GM21526 (cell line): ENCODE measurements around the gene YY1.
"Not testable (repeated sequence)": the region's sequence is repeated elsewhere in the genome, so short reads cannot be mapped to it uniquely, and the experiment has no call there.

ENCODE experiments used
- ATAC-seq: cut with Tn5 transposase; IDR thresholded peaks from one replicate; pipeline ENCODE4 v1.9.1; 2021; ENCODE audit warnings: moderate library complexity; ENCODE audit not compliant: unreplicated experiment, low FRiP score

Gene YY1

GRCh38 chr14:100309028-100309737 is 70.2 kb downstream of the YY1 start:
- no peak for ATAC-seq

- ATAC-seq, result not testable (repeated sequence)
Measured at GRCh38 chr14:100312110-100312876, 73.3 kb downstream of the YY1 start.

- ATAC-seq, result no peak
Measured at GRCh38 chr14:100312877-100313400, 74.0 kb downstream of the YY1 start.

- ATAC-seq, result no peak
Measured at GRCh38 chr14:100313464-100314230, 74.7 kb downstream of the YY1 start.

- ATAC-seq, result no peak
Measured at GRCh38 chr14:100314724-100315123, 75.8 kb downstream of the YY1 start.

GRCh38 chr14:100317389-100317788 is 78.4 kb downstream of the YY1 start:
- ATAC-seq, result no peak

- peak; percentile 78 for ATAC-seq
Measured at GRCh38 chr14:100317912-100318808, 79.2 kb downstream of the YY1 start.

- ATAC-seq, result no peak
Measured at GRCh38 chr14:100320157-100320856, 81.4 kb downstream of the YY1 start.

- ATAC-seq, result no peak
Measured at GRCh38 chr14:100321473-100322137, 82.7 kb downstream of the YY1 start.

- no peak for ATAC-seq
Measured at GRCh38 chr14:100322138-100322957, 83.4 kb downstream of the YY1 start.

GRCh38 chr14:100323121-100323941 is 84.4 kb downstream of the YY1 start, which contains the start of gene SLC25A47:
Gene SLC25A47 (plus strand): TSS chr14:100323339. CDS start chr14:100323415, 76 bp downstream.
- ATAC-seq, result no peak

- ATAC-seq, result no peak
Measured at GRCh38 chr14:100323942-100324307, 85.0 kb downstream of the YY1 start.

- ATAC-seq, result no peak
Measured at GRCh38 chr14:100325231-100325632, 86.3 kb downstream of the YY1 start.

GRCh38 chr14:100325958-100326357 is 87.0 kb downstream of the YY1 start:
- no peak for ATAC-seq

GRCh38 chr14:100327128-100327527 is 88.2 kb downstream of the YY1 start:
- ATAC-seq, result no peak

GRCh38 chr14:100328495-100329163 is 89.7 kb downstream of the YY1 start:
- ATAC-seq, result no peak
